ENCODE data around the gene DUSP22.

- TF ChIP-seq POLR2AphosphoS5 (IDR thresholded peaks at IDR 0.05), result no peak
- no peak for TF ChIP-seq EP300 (IDR thresholded peaks at IDR 0.05)
Measured at GRCh38 chr6:315226-315625, 22.9 kb downstream of the DUSP22 start.
